Fibroblast of pulmonary artery (primary cell): ENCODE results near the gene ZCCHC14.

Experiments
- DNase-seq: peaks from one replicate; pipeline ENCODE4 v3.0.0-alpha.2; 2010; ENCODE audit warnings: low read depth
- H3K4me3 ChIP-seq: replicated peaks from 2 replicates; pipeline ENCODE4 v1.5.1; 2011; ENCODE audit warnings: low read depth, mild to moderate bottlenecking, control low read depth, low read length, moderate library complexity
- TF ChIP-seq, protein P1 (sequence below): IDR thresholded peaks from 2 replicates; pipeline ENCODE4 v1.5.1; 2011; ENCODE audit warnings: mild to moderate bottlenecking, control low read depth, low read length, inconsistent platforms; ENCODE audit errors: missing control alignments

ZCCHC14 gene

DNA sequence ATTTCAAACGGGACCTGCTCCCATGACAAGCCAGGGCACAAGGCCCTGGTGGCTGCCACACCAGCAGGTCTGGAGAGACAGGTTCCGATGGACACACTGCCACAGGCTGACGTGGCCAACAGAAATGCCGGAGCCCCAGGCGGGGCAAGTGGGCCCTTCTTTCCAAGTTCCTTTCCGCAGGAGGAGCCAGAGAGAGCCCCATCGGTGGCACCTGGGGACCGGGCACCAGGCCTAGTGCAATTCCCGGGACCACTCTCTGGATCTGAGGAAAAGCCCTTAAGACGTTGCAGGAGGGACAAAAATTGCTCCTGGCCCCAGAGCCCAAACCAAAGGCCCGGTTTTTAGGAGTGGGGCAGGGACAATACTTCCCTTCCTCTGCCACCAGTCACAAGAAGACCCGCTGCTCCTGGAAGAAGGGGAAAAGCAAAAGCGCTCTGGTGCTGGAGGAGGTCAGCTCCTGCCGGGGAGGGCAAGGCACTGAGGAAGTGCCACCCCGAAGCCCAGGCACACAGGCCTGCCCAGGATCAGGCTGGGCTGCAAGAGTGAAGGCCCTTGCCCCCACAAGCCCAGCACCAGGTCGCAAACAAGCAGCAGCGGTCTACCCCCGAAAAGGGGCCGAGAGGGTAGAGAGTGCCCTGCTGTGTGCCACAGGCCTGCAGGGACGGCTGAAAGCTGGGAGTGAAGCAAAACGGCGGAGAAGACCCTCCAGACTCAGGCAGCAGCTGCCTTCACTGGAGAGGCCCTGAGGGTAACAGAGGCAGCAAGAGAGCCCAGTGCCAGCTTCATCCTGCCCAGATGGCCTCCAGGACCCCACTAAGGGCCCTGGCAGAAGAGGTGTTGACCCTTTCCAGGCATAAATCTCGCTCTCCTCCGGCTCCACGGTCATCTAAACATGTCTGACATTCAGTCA, 71.6 kb downstream of the ZCCHC14 start:
- DNase-seq, result no peak
- TF ChIP-seq, protein P1, sequence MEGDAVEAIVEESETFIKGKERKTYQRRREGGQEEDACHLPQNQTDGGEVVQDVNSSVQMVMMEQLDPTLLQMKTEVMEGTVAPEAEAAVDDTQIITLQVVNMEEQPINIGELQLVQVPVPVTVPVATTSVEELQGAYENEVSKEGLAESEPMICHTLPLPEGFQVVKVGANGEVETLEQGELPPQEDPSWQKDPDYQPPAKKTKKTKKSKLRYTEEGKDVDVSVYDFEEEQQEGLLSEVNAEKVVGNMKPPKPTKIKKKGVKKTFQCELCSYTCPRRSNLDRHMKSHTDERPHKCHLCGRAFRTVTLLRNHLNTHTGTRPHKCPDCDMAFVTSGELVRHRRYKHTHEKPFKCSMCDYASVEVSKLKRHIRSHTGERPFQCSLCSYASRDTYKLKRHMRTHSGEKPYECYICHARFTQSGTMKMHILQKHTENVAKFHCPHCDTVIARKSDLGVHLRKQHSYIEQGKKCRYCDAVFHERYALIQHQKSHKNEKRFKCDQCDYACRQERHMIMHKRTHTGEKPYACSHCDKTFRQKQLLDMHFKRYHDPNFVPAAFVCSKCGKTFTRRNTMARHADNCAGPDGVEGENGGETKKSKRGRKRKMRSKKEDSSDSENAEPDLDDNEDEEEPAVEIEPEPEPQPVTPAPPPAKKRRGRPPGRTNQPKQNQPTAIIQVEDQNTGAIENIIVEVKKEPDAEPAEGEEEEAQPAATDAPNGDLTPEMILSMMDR, result no peak
- H3K4me3 ChIP-seq, result no peak overlapping the region

DNA sequence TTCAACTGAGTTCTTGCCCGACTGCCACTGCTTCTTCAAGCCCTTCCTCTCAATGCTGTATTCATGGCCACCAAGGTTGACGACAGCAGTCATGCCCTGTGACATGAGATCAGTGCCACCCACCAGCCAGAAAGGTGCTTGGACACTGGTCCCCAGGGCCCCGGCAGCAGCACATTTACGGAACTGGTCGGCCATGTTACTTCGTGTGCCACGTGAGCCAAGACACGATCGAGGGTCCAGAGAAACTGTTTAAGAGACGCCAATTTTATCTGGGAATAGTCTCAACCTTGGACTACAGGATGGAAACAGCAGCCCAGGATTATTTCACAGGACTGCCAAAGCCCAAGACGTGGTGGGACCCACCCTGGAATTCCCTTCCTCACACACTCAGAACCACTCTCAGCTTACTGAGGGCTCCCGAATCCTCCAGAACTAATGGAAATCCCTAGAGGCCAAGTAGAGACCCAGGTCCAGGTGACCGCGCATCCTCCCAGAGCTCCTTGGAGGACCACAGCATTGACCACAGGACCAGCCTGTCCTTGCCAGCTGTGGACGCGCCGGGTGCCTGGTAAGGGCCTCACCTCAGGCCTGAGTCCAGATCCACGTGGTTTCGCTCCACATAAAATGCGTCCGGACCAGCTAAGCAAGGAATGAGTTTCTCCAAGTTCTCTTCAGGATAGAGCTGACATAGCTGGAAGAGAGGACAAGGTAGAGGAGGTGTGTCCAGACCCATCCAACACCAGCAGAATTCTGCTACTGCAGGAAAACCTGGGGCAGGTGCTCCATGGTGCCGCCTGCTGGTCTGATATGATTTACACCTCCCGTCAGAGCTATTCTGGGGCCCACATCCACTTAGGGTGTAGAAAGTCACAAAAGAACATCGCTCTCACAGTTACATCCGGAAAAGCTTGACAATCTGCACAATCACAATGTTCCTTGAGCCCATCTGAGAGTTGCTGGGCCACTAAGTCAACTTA, 72.5 kb downstream of the ZCCHC14 start:
- DNase-seq, result no peak
- TF ChIP-seq, protein P1, result peak; percentile 15
- H3K4me3 ChIP-seq, result no peak overlapping the region

DNA sequence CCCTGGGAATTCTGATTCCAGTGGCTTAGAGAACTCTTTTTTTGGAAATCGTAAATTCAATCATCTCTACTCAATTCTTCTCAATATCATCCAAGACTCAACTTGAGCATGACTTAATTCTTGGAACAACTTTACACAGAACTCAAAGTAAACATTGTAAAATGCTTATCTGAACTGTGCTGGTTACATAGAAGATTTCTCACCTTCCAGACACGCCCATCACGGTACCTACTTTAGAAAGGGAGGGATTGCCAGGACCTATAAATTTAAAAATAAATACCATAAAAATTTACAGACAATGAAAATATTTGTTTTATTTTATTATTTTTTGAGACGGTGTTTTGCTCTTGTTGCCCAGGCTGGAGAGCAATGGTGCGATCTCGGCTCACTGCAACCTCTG, 74.2 kb downstream of the ZCCHC14 start:
- no peak overlapping the region for H3K4me3 ChIP-seq
- no peak for DNase-seq
- TF ChIP-seq, protein P1, result no peak

DNA sequence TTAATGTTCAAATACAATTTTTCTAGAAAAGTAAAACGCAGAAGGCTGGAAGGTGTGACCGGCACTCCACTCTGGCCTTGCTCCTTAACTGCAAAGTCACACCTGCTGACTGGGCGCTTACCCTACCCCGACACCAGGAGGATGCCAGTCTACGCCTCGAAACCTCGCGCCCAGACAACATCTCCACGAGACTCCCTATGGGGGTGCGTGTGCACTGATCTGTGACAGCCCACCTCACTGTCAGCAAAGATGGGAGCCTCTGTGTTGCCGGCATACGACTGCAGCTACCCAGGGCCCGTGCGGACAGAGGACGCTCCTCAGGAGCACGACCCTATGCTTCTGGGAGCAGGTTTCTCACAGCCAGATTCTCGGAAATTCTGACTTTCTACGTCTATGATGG, 74.6 kb downstream of the ZCCHC14 start:
- DNase-seq, result no peak
- H3K4me3 ChIP-seq, result no peak overlapping the region
- TF ChIP-seq, protein P1, result no peak

DNA sequence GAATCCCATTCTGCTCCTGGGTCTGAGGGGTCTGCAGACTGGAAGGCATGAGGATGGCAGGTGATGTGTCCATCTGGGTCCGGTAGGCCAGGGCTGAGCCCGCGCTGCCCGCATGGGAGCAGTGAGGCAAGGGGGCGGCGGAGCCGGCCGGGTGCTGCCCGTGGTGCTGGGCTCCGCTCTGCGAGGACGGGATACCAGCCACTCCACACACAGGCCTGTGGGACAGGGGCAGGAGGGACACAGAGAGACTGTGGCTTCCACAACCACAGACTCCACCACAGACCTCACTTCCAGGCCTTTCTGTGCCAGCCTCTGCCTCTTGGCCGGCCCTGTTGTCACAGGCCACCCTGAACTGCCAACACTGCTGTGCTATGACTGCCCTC, 75.3 kb downstream of the ZCCHC14 start:
- H3K4me3 ChIP-seq, result no peak overlapping the region
- TF ChIP-seq, protein P1, result no peak
- no peak for DNase-seq

DNA sequence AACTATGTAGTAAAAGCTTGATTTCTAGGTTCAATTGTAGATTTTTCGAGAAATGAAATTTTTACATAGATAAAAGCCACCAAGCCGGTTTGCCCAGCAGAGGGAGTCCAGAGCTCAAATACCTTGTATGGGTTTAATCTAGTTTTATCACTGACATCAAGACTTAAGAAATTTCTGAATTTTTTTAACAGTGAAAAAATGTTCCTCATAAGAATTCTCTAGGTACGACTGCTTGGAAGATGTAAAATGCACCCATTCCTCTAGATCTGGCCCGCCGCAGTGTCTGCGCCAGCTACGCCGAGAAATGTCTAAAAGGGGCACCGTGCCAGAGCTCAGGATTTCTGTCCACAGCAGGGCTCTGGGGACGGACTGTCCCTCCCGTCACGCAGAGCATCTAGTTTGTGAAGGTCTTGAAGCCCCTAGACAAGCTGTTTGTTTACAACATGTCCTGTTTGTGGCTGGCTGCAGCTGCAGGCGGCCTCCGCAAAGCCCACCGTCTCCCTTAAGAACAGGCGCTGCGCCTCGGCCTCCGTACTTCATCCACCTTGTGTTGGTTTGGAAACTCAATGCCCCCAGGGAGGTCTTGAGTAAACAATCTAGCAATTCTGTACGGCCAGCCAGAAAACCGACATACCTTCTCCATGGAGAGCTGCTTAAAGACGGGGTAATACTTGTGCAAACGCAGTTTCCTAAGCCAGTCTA, 75.8 kb downstream of the ZCCHC14 start:
- H3K4me3 ChIP-seq, result no peak overlapping the region
- DNase-seq, result peak; percentile 73
- TF ChIP-seq, protein P1, result peak; percentile 86
